Neural cell (in vitro differentiated cells): Measurements from ENCODE around the gene YIPF6. TPM values are rescaled to one million over a fixed set of nuclear protein-coding genes. Genes with fewer than 3 reads are reported as not detected.

Experiments used
- H2AFZ ChIP-seq: fragments of 200-600, 300-800 bp; sonication (generic), shearing (Covaris generic); 2 replicates; pipeline ENCODE4 v1.6.0; 2014; ENCODE audit warnings: low read depth, mild to moderate bottlenecking, antibody characterized with exemption, low read length, moderate library complexity
- H3F3A ChIP-seq: fragments of 200-600 bp; shearing (Covaris generic); 2 replicates; pipeline ENCODE4 v1.6.1; 2016; ENCODE audit warnings: mild to moderate bottlenecking, moderate library complexity, mixed read lengths, antibody characterized with exemption, low read length; ENCODE audit not compliant: insufficient read depth, poor library complexity, severe bottlenecking
- H3K27ac ChIP-seq: fragments of 200-600, 300-800 bp; sonication (generic), shearing (Covaris generic); 2 replicates; pipeline ENCODE4 v1.5.1; 2014; ENCODE audit warnings: mild to moderate bottlenecking, low read length, moderate library complexity
- H3K27me3 ChIP-seq: fragments of 300-800, 200-600 bp; sonication (generic), shearing (Covaris generic); 2 replicates; pipeline ENCODE4 v1.6.0; 2014; ENCODE audit warnings: mild to moderate bottlenecking, low read depth, low read length, moderate library complexity; ENCODE audit not compliant: insufficient read depth
- H3K36me3 ChIP-seq: fragments of 300-800, 200-600 bp; sonication (generic), shearing (Covaris generic); 2 replicates; pipeline ENCODE4 v1.5.1; 2014; ENCODE audit warnings: mild to moderate bottlenecking, antibody characterized with exemption, low read length, moderate library complexity; ENCODE audit not compliant: insufficient read depth
- H3K4me2 ChIP-seq: fragments of 300-800, 200-600 bp; sonication (generic), shearing (Covaris generic); 2 replicates; pipeline ENCODE4 v1.6.0; 2014; ENCODE audit warnings: mild to moderate bottlenecking, low read length
- H3K4me3 ChIP-seq: fragments of 300-800, 200-600 bp; sonication (generic), shearing (Covaris generic); 2 replicates; pipeline ENCODE4 v1.5.1; 2014; ENCODE audit warnings: mild to moderate bottlenecking, low read length, moderate library complexity
- H3K79me2 ChIP-seq: fragments of 200-600 bp; shearing (Covaris generic); replicated peaks from 2 replicates; pipeline ENCODE4 v1.6.0; 2014; ENCODE audit warnings: mild to moderate bottlenecking, low read length, moderate library complexity; ENCODE audit not compliant: insufficient read depth
- H3K9ac ChIP-seq: fragments of 300-800, 200-600 bp; sonication (generic), shearing (Covaris generic); 2 replicates; pipeline ENCODE4 v1.6.1; 2016; ENCODE audit warnings: mild to moderate bottlenecking, low read length, mixed read lengths
- H3K9me2 ChIP-seq: fragments of 200-600 bp; shearing (Covaris generic); 2 replicates; pipeline ENCODE4 v1.6.1; 2016; ENCODE audit warnings: mild to moderate bottlenecking, low read length, mixed read lengths; ENCODE audit not compliant: insufficient read depth
- H3K9me3 ChIP-seq: fragments of 200-600, 300-800 bp; sonication (generic), shearing (Covaris generic); 2 replicates; pipeline ENCODE4 v1.6.1; 2016; ENCODE audit warnings: mild to moderate bottlenecking, mixed run types, low read length, moderate library complexity, mixed read lengths
- H4K20me1 ChIP-seq: fragments of 200-600 bp; shearing (Covaris generic); 2 replicates; pipeline ENCODE4 v1.6.1; 2016; ENCODE audit warnings: mild to moderate bottlenecking, mixed run types; ENCODE audit not compliant: insufficient read depth
- CTCF ChIP-seq: fragments of 450-650 bp; IDR thresholded peaks from 2 replicates; pipeline ENCODE4 v1.5.1; 2014; ENCODE audit warnings: antibody characterized with exemption, mild to moderate bottlenecking, moderate library complexity; ENCODE audit not compliant: poor library complexity, severe bottlenecking
- EP300 ChIP-seq: fragments of 450-650 bp; conservative IDR thresholded peaks from 2 replicates; pipeline ENCODE4 v1.6.1; 2014; ENCODE audit warnings: antibody characterized with exemption, mild to moderate bottlenecking, moderate library complexity; ENCODE audit not compliant: poor library complexity, severe bottlenecking
- EZH2 ChIP-seq: fragments of 200-600, 300-800 bp; shearing (Covaris generic), sonication (generic); IDR thresholded peaks from 2 replicates; pipeline ENCODE4 v1.6.1; 2014; ENCODE audit warnings: antibody characterized with exemption, low read length, borderline replicate concordance, mild to moderate bottlenecking; ENCODE audit not compliant: insufficient read depth, poor library complexity, severe bottlenecking
- MXI1 ChIP-seq: fragments of 450-650 bp; conservative IDR thresholded peaks from 2 replicates; pipeline ENCODE4 v1.6.1; 2014; ENCODE audit warnings: antibody characterized with exemption, mild to moderate bottlenecking; ENCODE audit not compliant: poor library complexity, severe bottlenecking
- POLR2AphosphoS5 ChIP-seq: IDR thresholded peaks from 2 replicates; pipeline ENCODE4 v1.6.1; 2012
- RAD21 ChIP-seq: fragments of 450-650 bp; conservative IDR thresholded peaks from 2 replicates; pipeline ENCODE4 v1.6.1; 2014; ENCODE audit warnings: antibody characterized with exemption, mild to moderate bottlenecking, moderate library complexity
- REST ChIP-seq: IDR thresholded peaks from 2 replicates; pipeline ENCODE4 v1.6.1; 2012; ENCODE audit warnings: borderline replicate concordance
- SMC3 ChIP-seq: fragments of 450-650 bp; conservative IDR thresholded peaks from 2 replicates; pipeline ENCODE4 v1.6.1; 2014; ENCODE audit warnings: antibody characterized with exemption, mild to moderate bottlenecking, moderate library complexity; ENCODE audit not compliant: poor library complexity
- TAF1 ChIP-seq: IDR thresholded peaks from 2 replicates; pipeline ENCODE4 v1.6.1; 2012; ENCODE audit warnings: low read depth
- polyA plus RNA-seq: library from polyadenylated mRNA; depleted of rRNA; stranded (reverse); fragments of >200 nt; gene quantifications from 2 replicates; pipeline ENCODE4 v1.2.3, GENCODE V29; 2014

Gene YIPF6
- polyA plus RNA-seq, 1 donor from 2014 or later, result 28.5 TPM

- Histone ChIP-seq H3K4me2 (no peak overlapping the region), H3F3A (no peaks in the 10 kb centered on the region), H3K9me3 (no peaks in the 10 kb centered on the region), H3K79me2 (no peaks in the 10 kb centered on the region), H3K27me3 (no peaks in the 10 kb centered on the region), H3K36me3 (no peaks in the 10 kb centered on the region), H4K20me1 (no peaks in the 10 kb centered on the region), H2AFZ (no peak overlapping the region), H3K27ac (no peak overlapping the region), H3K9me2 (no peaks in the 10 kb centered on the region), H3K4me3 (no peak overlapping the region), H3K9ac (no peak overlapping the region)
- TF ChIP-seq SMC3, result no peak
- TF ChIP-seq EZH2, result no peak
- no peak for TF ChIP-seq TAF1
- TF ChIP-seq REST, result no peak
- no peak for TF ChIP-seq MXI1
Measured at GRCh38 chrX:68461093-68461492, 37.8 kb upstream of the YIPF6 start.

- H3K36me3 ChIP-seq, result no peaks in the 10 kb centered on the region
- no peak overlapping the region for H3K27ac ChIP-seq
- H2AFZ ChIP-seq, result no peak overlapping the region
- TF ChIP-seq MXI1, result no peak
- no peak for TF ChIP-seq EP300
- H3K9ac ChIP-seq, result no peak overlapping the region
- no peak overlapping the region for H3K4me3 ChIP-seq
- H3F3A ChIP-seq, result no peaks in the 10 kb centered on the region
- no peaks in the 10 kb centered on the region for H3K79me2 ChIP-seq
- no peak overlapping the region for H3K4me2 ChIP-seq
- no peaks in the 10 kb centered on the region for H4K20me1 ChIP-seq
- no peaks in the 10 kb centered on the region for H3K9me3 ChIP-seq
- H3K27me3 ChIP-seq, result no peaks in the 10 kb centered on the region
- no peaks in the 10 kb centered on the region for H3K9me2 ChIP-seq
Measured at GRCh38 chrX:68461576-68461975, 37.3 kb upstream of the YIPF6 start.

- H2AFZ ChIP-seq, result no peak overlapping the region
- H3K79me2 ChIP-seq, result no peaks in the 10 kb centered on the region
- H3K27me3 ChIP-seq, result no peaks in the 10 kb centered on the region
- H3K9me2 ChIP-seq, result no peaks in the 10 kb centered on the region
- no peak overlapping the region for H3K9ac ChIP-seq
- H3K36me3 ChIP-seq, result no peaks in the 10 kb centered on the region
- no peak for TF ChIP-seq REST
- no peak for TF ChIP-seq MXI1
- TF ChIP-seq SMC3, result no peak
- no peak for TF ChIP-seq POLR2AphosphoS5
- TF ChIP-seq EP300, result no peak
- TF ChIP-seq TAF1, result no peak
- no peak for TF ChIP-seq RAD21
- TF ChIP-seq EZH2, result no peak
- no peak for TF ChIP-seq CTCF
- H3K4me3 ChIP-seq, result no peak overlapping the region
- H3K27ac ChIP-seq, result no peak overlapping the region
- H3F3A ChIP-seq, result no peaks in the 10 kb centered on the region
- no peaks in the 10 kb centered on the region for H4K20me1 ChIP-seq
- H3K9me3 ChIP-seq, result no peaks in the 10 kb centered on the region
- no peak overlapping the region for H3K4me2 ChIP-seq
Measured at GRCh38 chrX:68462197-68462596, 36.7 kb upstream of the YIPF6 start.
